Stimulated activated CD4-positive, alpha-beta T cell treated with anti-CD3 and anti-CD28 coated beads, TNF-alpha, amount 100 ng/mL, for 48 hours (primary cell): ENCODE measurements around the gene PTK6.
A peak's percentile ranks its signal among the peaks of the same experiment; 100 is the strongest.

Experiments used
- DNase-seq, 3 donors: peaks; one replicate each; pipeline ENCODE4 v3.0.0-alpha.2; 2020; ENCODE audit warnings: low read depth in 3 of 3

The PTK6 gene

DNA sequence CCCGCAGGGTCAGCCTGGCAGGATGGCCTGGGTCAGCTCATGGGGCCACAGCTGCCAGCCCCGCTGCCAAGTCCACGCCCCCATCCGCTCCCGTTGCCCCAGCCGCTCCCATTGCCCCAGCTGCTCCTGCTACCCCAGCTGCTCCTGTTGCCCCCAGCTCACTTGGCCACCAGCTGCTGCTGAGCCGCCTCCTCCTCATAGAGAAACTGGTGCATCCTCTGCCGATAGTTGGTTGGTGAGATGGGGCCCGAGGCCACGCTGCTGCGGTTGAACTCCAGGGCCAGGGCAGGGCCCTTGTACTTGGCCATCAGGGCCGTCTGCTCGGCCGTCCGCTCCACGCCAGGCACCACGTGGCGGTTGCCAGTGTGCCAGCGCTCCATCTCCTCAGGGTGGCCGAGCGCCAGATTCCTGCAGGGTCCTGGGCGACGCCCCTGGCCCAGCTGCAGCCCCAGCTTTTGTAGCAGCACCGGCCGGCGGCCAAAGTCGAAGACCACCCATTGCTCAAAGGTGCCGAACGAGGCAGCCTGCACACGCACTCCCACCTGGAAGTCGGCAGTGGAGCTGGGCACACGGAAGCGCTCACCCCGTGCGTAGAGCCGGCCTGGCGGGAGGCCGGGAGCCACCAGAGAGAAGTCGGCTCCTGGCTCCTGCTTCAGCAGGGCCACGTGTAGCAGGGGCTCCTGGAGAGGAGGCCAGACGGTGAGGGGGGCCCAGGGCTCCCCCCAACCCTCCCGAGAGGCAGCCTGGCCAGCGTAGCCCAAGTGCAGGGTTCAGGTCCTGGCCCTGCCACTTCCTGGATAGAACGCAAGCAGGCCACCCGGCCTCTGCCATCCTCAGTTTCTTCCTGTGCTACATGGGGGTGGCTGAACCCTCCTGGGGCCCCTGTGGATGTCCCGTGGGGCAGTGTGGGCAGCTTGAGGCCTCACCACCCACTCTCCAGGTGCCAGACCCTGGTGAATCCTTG is 32.1 kb upstream of the PTK6 start:
- no peak for DNase-seq

DNA sequence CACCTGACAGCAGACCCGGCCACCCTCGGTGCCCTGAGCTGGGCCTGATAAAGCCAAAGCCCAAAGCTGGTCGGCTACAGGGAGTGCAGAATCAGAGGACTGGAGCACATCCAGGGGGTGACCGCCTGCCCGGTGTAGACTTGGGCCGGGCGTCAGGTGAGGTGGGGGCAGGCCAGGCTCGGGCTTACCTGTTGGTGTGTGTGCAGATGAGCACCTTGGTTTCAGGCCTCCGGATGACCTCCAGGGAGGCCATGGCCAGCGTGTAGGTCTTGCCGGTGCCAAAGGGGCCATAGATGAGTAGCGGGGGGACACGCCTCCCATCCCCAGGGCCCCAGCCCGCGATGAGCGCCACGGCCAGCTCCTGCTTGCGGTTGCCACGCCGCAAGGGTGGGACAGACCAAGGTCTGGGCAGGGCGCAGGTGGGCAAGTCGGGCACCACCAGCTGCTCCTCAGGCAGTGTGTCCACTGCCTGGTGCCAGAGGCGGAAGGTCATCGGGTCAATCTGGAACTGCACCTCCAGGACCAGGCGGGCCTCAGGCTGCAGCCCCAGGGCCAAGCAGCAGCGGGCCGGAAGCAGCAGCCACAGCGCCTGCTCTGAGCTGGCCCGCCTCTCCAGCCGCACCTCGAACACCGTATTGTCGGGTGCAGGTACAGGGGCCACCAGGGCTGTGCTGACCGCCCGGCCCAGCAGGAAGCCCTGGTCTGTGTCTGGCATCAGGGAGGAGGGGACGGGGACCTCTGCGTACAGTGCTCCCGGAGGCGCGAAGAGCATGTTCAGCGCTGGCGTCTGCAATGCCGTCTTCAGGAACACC is 31.2 kb upstream of the PTK6 start:
- no peak for DNase-seq

DNA sequence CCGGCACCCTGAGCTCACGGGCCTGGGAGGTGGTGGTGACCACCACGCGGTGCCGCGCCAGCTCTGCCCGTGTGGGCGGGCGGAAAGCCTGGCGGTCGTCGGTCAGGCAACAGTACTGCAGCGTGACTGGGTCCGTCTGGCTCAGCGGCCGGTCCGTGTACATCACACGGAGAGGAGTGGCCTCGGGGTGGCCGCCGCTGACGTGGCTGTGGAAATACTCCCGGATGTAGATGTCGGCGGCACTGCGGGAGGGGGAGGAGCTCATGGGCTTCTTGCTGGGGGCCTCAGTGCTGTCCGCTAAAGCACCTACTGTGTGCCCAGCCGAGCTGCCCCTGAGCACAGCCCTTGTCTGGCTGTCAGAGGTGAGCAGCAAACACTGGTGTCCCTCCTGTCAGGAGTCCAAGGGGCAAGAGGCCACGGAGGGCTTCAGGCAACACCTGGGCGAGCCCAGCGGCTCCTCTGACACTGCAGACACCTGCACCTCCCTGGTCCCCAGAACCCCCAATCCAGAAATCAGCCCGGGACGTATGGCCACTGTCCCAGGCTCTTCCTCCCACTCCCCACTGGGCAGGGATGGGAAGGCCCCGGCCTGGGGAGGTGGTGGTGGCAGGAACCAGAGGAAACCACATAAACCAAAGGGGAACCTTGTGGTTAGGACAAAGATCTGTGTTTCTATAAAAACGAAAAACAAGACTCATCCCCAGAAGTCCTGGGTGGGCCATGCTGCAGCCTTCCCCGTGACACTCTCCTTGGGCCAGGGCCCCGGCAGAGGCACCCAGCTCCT is 30.4 kb upstream of the PTK6 start:
- peak in 1 of 3 donors; percentile 38 for DNase-seq

DNA sequence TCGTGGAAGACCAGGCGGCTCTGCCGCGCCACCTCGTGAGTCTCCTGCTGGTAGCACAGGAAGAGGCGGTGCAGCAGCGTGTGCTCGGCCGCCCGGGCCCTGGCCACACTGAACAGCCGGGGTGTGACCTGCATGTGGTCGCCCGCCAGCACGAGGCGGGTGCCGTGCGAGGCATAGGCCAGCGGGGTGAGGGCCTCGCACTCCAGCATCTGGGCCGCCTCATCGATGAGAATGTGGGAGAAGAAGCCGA is 29.9 kb upstream of the PTK6 start:
- no peak for DNase-seq

DNA sequence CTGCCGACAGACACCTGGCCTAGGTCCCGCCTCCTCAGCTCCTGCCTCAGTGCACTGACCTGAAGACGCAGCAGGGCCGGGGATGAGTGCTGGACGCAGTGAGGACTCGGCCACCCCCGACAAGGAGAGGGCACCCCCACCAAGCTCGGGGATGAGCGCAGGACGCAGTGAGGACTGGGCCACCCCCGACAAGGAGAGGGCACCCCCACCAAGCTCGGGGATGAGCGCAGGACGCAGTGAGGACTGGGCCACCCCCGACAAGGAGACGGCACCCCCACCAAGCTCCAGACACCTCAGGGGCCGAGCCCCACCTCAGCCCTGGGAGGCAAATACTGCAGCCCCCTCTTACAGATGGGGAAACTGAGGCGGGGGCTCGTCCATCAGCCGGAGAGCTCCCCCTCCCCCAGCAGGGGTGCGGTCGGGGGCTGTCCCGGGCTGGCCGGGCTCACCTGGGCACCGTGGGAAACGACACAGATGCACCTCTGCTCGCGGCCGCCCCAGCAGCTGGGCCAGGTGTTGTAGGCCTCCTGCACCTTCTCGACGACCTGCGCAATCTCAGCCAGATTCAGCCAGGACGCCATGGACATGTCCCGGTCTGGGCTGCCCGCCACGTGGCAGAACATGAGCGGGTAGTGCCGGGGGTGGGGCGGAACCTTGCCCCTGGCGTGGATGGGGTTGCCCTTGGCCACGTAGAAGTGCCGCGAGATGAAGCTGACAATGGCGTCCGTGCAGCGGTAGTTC is 29.4 kb upstream of the PTK6 start:
- DNase-seq = no peak

DNA sequence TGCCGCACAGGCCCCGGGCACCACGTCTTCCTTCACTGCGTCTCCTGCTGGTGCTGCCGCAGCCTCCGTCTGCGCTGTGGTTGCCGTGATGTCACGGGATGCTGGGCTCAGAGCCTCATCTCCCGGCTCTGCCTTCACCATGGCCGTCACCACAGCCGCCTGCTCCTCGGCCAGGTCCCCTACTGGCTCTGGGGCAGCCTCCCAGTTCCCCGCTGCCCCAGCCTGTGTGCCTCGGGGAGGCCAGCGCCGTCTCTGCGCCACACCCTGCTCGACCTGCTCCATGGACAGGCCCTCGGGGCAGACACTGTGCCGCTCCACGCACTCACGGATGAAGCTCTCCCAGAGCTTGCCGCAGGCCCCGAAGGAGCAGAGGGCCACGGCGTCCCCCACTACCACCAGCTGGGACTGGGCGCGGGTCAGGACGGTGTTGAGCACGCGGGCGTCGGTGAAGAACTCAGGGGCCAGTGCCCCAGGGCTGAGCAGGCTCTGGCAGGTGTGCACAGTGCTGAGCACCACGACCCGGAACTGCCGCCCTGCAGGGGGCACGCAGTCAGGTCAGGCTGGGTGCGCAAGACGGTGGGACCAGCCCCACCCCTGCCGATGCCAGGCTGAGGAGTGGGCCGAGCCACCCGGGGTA is 28.6 kb upstream of the PTK6 start:
- DNase-seq = no peak

DNA sequence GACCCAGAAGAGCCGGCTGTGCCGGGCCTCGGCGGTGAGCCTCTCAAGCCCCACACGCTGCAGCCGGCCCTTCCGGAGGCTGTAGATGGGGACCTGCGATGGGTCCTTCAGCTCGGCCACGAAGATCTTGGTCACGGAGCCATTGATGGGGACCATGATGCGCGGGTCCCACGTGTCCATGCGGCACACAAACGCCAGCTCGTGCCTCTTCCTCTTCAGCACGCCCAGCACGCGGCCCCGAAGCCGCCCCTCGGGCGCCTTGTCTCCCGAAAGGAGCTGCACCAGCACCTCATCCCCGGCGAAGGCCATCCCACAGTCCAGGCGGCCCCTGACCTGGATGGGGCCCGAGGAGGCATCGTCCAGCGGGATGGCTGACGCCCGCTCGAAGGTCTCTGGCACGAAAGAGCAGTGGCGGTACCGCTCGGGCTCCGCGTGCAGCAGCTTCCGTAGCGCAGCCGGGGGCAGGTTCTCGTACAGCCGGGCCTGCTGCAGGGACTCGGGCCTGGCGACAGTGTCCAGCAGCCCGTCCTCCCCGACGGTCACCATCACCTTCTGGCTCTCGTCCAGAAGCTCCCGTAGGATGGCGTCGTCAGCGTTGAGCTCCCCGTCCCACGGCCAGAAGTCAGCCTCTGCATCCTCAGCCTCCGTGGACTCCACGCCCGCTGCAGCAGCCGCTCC is 28.0 kb upstream of the PTK6 start:
- DNase-seq = no peak

DNA sequence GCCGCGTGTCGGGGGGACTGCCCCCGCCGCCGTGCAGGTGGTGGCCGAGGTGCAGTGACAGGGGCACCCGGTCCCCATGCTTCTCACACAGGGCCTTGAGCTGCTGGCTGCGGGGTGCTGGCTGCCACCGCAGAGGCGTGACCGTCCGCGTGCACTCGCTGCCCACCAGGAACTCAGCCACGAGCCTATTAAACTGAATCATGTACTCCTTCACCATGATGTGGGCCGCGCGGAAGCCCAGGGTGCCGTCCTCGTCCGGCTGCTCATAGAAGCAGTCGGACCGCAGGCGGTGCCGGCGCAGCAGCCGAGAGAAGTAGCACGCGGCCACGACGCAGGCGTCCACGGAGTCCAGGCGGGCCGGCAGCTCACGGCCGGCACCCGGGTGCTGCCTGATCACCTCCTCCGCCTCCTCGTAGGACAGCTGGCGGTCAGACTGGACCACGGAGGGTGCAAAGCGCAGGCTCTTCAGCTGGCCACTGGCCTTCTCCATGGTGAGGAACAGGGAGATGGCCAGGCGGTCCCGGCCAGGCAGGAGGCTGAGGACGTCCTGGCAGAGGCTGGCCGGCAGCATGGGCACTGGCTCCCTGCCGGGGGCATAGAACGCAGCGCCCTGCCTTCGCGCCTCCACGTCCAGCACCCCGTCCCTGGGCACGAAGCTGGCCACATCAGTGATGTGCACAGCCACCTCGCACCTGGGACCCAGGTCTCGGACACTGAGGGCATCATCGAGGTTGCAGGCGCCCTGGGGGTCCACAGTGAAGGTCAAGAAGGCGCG is 27.0 kb upstream of the PTK6 start:
- no peak for DNase-seq

DNA sequence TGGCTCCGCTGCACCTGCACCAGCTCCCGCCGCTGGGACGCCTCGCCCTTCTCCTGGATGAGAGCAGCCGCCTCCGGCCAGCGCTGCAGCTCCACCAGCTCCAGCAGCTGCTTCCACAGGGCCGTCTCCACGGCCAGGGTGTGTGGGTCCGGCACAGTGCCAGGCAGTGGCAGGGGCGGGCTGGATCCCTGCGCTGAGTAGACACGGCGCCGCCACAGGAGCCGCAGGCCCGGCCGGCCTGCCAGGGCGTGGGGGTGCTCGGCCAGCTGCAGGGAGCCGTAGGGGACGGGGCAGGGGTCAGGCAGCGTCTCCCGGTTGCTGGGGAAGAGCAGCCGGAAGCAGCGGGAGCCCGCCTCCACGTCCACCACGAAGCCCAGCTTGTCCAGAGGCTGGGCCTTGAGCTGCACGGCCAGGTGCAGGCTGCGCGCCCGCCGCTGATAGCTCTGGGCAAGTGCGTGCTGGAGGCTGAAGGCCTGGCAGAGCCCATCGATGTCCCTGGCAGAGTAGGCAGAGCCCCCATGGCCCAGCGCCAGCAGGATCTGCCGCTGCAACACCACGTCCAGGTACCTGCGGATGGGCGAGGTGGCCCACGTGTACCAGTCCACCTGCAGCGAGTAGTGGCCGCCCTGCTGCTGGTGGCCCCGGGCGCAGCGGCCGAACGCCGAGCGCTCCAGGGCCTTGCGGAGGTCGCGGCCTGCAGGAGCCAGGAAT is 26.2 kb upstream of the PTK6 start:
- DNase-seq = no peak

DNA sequence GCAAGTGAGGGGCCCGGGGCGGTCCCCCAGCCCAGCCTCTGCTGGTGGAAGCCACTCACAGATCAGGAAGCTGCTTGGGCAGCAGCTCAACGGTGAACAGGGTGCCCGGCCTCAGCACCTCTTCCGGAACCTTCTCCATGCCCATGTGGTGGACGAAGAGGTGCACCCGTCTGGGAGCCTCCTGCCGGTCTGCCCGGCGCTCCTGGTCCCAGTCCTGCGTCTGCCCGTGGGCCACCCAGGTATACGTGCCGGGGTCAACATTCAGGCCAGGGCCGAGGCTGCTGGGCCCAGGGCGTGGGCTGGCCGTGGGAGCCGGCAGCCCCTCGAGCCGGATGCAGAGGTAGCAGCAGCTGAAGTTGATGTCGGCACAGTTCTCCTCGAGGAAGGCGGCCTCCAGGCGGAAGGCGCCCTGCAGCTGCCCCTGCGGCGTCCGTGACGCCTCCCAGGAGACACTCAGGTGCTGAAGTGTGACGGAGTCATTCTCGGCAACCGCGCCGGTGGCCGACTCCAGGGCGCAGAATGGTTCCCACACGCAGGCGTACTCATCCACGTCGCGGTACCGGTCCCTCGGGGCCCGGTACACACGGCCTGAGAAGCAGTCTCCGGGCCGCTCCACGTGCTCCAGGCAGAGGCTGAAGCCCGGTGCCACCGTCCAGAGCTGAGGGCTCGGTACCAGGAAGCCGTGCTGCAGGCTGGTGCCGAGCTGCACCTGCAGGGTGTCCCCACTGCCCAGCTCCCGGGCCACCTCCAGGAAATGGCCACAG is 25.5 kb upstream of the PTK6 start:
- no peak for DNase-seq

DNA sequence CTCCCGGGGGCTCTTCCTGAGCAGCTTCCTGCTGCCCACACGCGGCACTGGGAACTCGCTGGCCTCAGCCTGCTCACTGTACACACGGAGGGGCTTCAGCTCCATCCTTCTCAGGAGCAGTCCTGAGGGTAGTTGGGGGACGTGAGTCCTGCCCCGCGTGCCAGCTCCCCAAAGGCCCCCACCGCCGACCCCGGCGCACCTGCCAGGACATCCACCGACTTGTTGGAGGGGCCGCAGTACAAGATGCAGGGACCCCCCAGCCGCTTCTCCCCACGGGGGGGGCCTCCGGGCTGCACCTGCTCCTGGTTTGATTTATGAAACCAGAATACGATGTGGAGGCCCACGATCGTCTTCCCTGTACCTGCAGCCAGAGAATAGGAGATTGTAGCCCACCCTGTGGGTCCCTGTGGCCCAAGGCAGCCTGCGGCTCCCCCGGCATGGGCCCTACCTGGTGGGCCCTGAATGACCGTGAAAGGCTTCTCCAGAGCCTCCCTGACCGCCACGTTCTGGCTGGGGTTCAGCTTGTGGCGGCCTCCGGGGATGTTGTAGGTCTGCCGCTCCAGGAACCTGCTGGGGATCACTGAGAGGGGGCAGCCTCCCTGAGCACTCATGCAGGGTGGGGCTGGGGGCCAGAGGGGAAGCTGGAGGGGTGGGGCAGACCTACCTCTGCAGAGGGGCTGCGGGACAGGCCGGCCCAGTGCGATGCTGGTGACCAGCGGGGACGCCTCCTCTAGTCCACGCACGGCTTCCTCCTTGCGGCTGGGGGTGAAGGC is 24.6 kb upstream of the PTK6 start:
- no peak for DNase-seq

DNA sequence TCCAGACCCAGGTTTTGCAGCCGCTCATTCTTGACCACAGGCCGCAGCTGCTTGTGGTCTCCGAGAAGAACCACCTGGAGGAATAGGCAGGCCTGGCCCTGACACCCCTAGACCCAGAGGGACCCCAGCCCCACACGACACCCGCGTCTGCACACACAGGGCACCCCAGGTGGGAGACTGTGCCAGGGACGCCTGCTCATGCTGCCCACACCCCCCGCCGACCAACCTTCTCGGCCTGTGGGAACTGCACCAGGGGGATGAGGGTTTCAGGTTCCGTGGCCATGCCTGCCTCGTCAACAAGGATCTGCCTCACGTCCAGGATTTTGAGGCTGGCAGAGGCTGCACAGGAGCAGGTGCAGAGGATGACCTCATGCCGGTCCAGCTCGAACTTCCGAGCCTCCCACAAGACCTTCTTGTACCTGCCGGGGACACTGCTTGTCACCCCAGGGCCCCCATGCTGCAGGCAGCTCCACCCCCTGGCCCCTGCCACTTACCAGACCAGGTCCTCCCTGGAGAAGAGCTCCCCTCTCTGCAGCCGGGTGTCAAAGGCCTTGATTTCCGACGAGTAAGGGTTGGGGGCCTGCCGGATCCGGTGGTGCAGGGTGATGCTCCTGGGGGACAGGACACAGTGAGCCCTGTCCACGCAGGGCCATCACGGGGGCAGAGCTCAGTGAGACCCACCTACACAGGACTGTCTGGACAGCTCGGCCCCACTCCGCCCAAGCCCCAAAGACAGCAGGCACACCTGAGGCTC is 23.9 kb upstream of the PTK6 start:
- no peak for DNase-seq

DNA sequence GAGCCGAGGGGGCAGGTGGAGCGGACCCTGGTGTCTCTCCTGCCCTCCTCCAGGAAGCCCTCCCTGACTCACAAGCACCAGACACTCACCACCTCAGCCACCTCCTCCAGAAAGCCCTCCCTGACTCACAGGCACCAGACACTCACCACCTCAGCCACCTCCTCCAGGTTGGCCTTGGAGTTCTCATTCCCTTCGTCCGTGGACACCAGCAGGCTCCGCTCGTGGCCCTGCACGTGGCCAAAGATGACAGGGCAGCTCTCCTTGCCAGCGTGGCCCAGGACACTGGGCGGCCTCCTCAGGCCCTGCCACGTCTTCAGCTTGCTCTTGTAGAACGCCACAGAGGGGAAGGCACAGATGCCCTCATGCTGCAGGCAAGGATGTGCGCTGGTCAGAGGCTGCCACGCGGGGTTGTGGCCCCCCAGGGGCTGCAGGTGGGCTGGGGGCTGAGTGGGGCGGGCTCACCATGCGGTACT is 23.2 kb upstream of the PTK6 start:
- no peak for DNase-seq

DNA sequence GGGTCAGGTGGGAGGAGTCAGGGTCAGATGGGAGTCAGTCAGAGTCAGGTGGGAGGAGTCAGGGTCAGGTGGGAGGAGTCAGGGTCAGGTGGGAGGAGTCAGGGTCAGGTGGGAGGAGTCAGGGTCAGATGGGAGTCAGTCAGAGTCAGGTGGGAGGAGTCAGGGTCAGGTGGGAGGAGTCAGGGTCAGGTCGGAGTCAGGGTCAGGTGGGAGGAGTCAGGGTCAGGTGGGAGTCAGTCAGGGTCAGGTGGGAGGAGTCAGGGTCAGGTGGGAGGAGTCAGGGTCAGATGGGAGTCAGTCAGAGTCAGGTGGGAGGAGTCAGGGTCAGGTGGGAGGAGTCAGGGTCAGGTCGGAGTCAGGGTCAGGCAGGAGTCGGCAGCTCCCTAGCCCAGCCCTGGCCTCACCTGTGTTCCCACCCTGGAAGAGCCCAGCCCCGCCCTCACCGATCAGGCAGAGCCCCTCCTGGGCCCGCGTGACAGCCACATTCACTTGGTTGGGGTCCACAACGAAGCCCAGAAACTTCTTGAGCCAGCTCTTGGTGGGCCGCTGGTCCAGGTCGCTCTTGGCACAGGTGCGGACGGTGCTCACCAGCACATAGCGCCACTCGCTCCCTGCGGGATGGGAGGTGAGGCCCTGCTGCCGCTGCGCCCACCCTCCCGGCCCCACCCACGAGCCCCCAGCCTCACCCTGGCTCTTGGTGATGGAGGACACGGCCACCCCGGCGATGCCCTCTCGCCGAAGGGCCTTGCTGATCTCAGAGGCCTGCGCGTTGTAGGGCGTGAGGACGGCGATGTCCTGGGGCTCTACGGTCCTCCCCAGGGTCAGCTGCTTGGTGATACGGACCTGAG is 22.5 kb upstream of the PTK6 start:
- DNase-seq = peak in 1 of 3 donors; percentile 61

DNA sequence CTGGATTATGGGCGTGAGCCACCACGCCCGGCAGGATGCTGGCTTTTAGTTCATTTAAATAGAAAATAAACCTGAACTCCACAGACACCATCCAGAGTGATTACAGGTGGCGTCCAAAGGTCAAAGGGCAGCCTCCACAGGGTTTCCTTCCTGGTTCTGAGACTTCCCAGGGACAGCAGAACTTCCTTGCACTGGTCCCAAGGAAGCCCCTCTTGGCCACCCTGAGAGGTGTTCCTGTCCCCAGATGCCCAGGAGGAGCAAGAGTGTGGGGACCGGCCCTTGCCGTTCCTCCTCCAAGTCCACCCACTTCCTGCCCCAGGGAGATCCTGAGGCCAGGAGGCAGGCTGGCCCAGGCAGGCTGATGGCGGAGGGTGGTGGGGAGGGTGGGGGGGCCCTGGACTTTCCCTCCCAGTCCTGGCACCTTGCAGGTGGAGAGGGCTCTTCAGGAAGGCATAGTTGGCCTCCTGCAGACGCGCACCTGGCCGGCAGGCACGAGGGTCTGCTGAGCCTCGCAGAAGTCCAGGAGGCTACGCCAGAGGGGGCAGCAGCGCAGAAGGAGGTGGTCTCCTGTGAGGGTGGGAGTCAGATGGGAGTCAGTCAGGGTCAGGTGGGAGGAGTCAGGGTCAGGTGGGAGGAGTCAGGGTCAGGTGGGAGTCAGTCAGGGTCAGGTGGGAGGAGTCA is 21.8 kb upstream of the PTK6 start:
- DNase-seq = no peak
